D721Med (cell line): ENCODE data around the gene ADCY6.

Experiments used
- DNase-seq: peaks from one replicate; pipeline ENCODE4 v3.0.0; 2011; ENCODE audit warnings: low spot score; ENCODE audit not compliant: insufficient read length
- FAIRE-seq: peaks from 2 replicates; lab custom pipeline; 2011; peaks lifted over from hg19 to GRCh38; lab: Jason Lieb, UNC
- CTCF ChIP-seq: IDR thresholded peaks from 2 replicates; pipeline ENCODE4 v1.5.1; 2012; ENCODE audit warnings: mild to moderate bottlenecking, control low read depth; ENCODE audit not compliant: insufficient read depth; ENCODE audit errors: missing control alignments

The ADCY6 gene

GRCh38 chr12:48793696-48794095 lies 4.8 kb upstream of the ADCY6 start:
- FAIRE-seq (no peak), DNase-seq (no peak)
- TF ChIP-seq CTCF = no peak

- TF ChIP-seq CTCF = no peak
- DNase-seq (no peak), FAIRE-seq (no peak)
Observed at GRCh38 chr12:48789858-48790326, 1.0 kb upstream of the ADCY6 start.

- no peak for DNase-seq
- no peak for TF ChIP-seq CTCF
Observed at GRCh38 chr12:48788524-48788853, 400 bp downstream of the ADCY6 start.

GRCh38 chr12:48787791-48788523 lies 932 bp downstream of the ADCY6 start:
- TF ChIP-seq CTCF = no peak
- no peak for FAIRE-seq
- DNase-seq = no peak

More at GRCh38 chr12:48788524-48788853, 400 bp downstream of the ADCY6 start:
- no peak for FAIRE-seq

- no peak for TF ChIP-seq CTCF
- DNase-seq (no peak), FAIRE-seq (no peak)
Observed at GRCh38 chr12:48786591-48787544, 2.0 kb downstream of the ADCY6 start.

- no peak for FAIRE-seq
- DNase-seq = no peak
- TF ChIP-seq CTCF = no peak
Observed at GRCh38 chr12:48783432-48783831, 5.5 kb downstream of the ADCY6 start.
